ENCODE data around the gene NT5M. TPM values are rescaled to one million over a fixed set of nuclear protein-coding genes. Genes with fewer than 3 reads are reported as not detected.
"Not testable (repeated sequence)": the region's sequence is repeated elsewhere in the genome, so short reads cannot be mapped to it uniquely, and the experiment has no call there.

The NT5M gene
- total RNA-seq, 1 experiment from 2014 or later = 10.8 TPM

- TF ChIP-seq ARID4B (CRISPR knock-in tag; IDR thresholded peaks at IDR 0.05; ENCODE audit: borderline replicate concordance) (no peak), IRF1 (CRISPR knock-in tag; IDR thresholded peaks at IDR 0.05) (no peak), MXD4 (CRISPR knock-in tag; IDR thresholded peaks at IDR 0.05; ENCODE audit: borderline replicate concordance) (no peak), SP1 (CRISPR knock-in tag; conservative IDR thresholded peaks at IDR 0.05) (no peak)
Observed at GRCh38 chr17:17382065-17382459, 78.9 kb downstream of the NT5M start (continued).

DNA sequence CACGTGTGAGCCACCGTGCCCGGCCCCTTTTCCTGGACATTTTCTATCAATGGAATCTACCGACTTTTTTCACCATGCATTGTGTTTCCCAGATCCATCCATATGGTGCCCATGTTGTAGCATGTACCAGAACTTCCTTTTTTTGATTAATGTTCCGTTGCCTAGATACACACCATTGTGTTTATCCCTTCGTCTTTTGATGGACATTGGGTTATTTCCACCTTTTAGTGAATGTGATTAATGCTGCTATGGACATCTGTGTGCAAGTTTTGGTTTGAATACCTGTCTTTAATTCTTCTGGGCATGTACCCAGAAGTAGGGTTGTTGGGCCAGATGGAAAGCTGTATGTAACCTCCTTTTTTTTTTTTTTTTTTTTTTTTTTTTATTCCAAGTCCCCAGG, 79.8 kb downstream of the NT5M start:
- H3K9me3 Mint-ChIP-seq = no peaks in the 10 kb centered on the region
- no peak for TF ChIP-seq CREM (CRISPR knock-in tag; IDR thresholded peaks at IDR 0.05)
- ATAC-seq = no peak
- H3K4me3 Mint-ChIP-seq = no peak overlapping the region
- no peak overlapping the region for H3K27ac Mint-ChIP-seq
- CTCF ChIA-PET = interaction anchor here (0.5 to 1.5 kb wide), 4 partner anchors 10 to 152 kb away, joined by 3 to 4 read pairs (median 4); no protein-coding TSS in a partner anchor
- H3K36me3 Mint-ChIP-seq = no peaks in the 10 kb centered on the region
- DNase-seq (ENCODE audit: low spot score) = no peak
- peaks cover 6% of the 10 kb centered on the region; the same call in 1 of the 2 replicates for H3K4me1 Mint-ChIP-seq
- no peaks in the 10 kb centered on the region for H3K27me3 Mint-ChIP-seq (ENCODE audit: low read depth)
- POLR2A ChIA-PET = interaction anchor here (0.7 kb wide), 1 partner anchor 418 kb away, joined by 6 read pairs; no protein-coding TSS in a partner anchor

DNA sequence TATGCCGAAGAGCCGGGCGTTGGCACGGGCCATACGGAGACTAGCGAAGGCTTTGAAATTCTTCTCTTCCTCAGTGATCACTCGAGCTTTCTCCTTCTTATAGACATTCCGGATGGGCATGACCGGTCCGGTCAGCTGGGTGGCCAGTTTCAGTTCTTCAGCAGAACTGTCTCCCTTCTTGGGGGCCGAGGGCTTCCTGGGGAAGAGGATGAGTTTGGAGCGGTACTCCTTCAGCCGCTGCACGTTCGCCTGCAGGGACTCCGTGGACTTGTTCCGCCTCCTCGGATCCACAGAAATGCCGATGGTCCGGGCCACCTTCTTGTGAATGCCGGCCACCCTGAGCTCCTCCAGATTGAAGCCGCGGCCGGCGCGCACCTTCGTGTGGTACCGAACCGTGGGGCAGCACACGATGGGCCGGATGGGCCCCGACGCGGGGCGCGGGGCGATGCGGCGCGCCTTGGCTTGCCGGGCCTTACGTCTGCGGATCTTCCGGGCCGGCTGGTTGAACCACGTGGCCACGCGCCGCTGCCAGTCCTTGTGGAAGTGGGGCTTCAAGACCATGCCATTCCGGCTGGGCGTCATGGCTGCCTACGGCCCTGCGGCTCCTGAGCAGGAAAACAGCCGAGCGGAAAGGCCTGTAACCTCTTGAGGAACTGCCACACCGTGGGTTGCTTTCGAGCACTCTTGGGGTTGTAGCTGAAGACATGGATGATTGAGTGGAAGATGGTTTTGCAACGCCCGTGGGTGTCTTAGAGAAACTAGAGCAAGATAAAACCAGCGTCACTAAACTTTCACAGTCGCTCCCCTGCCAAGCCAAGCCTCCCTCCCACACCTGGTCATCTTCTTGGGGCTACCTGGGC, 80.5 kb downstream of the NT5M start:
- H3K27ac Mint-ChIP-seq; H3K9me3 Mint-ChIP-seq; H3K4me3 Mint-ChIP-seq; H3K27me3 Mint-ChIP-seq (ENCODE audit: low read depth); ATAC-seq; H3K4me1 Mint-ChIP-seq; H3K36me3 Mint-ChIP-seq; DNase-seq (ENCODE audit: low spot score): not testable (repeated sequence)
- CTCF ChIA-PET = interaction anchor here (0.5 to 0.7 kb wide), 3 partner anchors 11 to 152 kb away, joined by 3 to 4 read pairs (median 3); no protein-coding TSS in a partner anchor
- POLR2A ChIA-PET = interaction anchor here (0.7 kb wide), 1 partner anchor 417 kb away, joined by 6 read pairs; no protein-coding TSS in a partner anchor

- Mint-ChIP-seq H3K36me3 (no peaks in the 10 kb centered on the region), H3K27me3 (ENCODE audit: low read depth) (no peaks in the 10 kb centered on the region), H3K4me1 (peaks cover 6% of the 10 kb centered on the region; the same call in 1 of the 2 replicates), H3K4me3 (no peak overlapping the region), H3K9me3 (no peaks in the 10 kb centered on the region), H3K27ac (no peak overlapping the region)
- no peak for ATAC-seq
- POLR2A ChIA-PET = no interaction called here
- CTCF ChIA-PET = no interaction called here
- no peak for DNase-seq (ENCODE audit: low spot score)
- TF ChIP-seq ATF1 (CRISPR knock-in tag; IDR thresholded peaks at IDR 0.05) (no peak), TEAD4 (CRISPR knock-in tag; IDR thresholded peaks at IDR 0.05) (no peak), ESRRA (CRISPR knock-in tag; IDR thresholded peaks at IDR 0.05; ENCODE audit: borderline replicate concordance) (no peak), MXD4 (CRISPR knock-in tag; IDR thresholded peaks at IDR 0.05; ENCODE audit: borderline replicate concordance) (no peak), IRF1 (CRISPR knock-in tag; IDR thresholded peaks at IDR 0.05) (no peak), ZBTB21 (CRISPR knock-in tag; IDR thresholded peaks at IDR 0.05; ENCODE audit: borderline replicate concordance) (no peak), KAT7 (CRISPR knock-in tag; IDR thresholded peaks at IDR 0.05; ENCODE audit: borderline replicate concordance) (no peak), PRRX2 (CRISPR knock-in tag; IDR thresholded peaks at IDR 0.05) (no peak), SOX15 (CRISPR knock-in tag; IDR thresholded peaks at IDR 0.05) (no peak), E2F5 (CRISPR knock-in tag; IDR thresholded peaks at IDR 0.05) (no peak), HMGA2 (CRISPR knock-in tag; IDR thresholded peaks at IDR 0.05) (no peak), ETV6 (CRISPR knock-in tag; IDR thresholded peaks at IDR 0.05) (no peak), ZSCAN18 (CRISPR knock-in tag; IDR thresholded peaks at IDR 0.05) (no peak)
- TF ChIP-seq, protein P1, sequence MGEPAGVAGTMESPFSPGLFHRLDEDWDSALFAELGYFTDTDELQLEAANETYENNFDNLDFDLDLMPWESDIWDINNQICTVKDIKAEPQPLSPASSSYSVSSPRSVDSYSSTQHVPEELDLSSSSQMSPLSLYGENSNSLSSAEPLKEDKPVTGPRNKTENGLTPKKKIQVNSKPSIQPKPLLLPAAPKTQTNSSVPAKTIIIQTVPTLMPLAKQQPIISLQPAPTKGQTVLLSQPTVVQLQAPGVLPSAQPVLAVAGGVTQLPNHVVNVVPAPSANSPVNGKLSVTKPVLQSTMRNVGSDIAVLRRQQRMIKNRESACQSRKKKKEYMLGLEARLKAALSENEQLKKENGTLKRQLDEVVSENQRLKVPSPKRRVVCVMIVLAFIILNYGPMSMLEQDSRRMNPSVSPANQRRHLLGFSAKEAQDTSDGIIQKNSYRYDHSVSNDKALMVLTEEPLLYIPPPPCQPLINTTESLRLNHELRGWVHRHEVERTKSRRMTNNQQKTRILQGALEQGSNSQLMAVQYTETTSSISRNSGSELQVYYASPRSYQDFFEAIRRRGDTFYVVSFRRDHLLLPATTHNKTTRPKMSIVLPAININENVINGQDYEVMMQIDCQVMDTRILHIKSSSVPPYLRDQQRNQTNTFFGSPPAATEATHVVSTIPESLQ (CRISPR knock-in tag; IDR thresholded peaks at IDR 0.05) = no peak
Observed at GRCh38 chr17:17384291-17384615, 81.1 kb downstream of the NT5M start.
